ENCODE data around the gene FMNL2.

Gene FMNL2

GRCh38 chr2:152421521-152422370 is 86.8 kb downstream of the FMNL2 start:
- Histone ChIP-seq H3K23ac (ENCODE audit: low read length in 2 of 2) (no peak overlapping the region), H3K27ac (ENCODE audit: low read length, poor library complexity, severe bottlenecking) (peak overlapping the region; percentile 96), H3K4ac (ENCODE audit: low read depth in 1 of 2, low read length in 2 of 2) (peak overlapping the region in 1 of 2 experiments; percentile 20), H3K4me2 (ENCODE audit: low read length, poor library complexity, severe bottlenecking) (peak overlapping the region; percentile 10), H3K4me1 (ENCODE audit: control insufficient read depth, insufficient read depth, low read depth, low read length) (peaks cover 10% of the 10 kb centered on the region), H2AK5ac (ENCODE audit: low read length, severe bottlenecking) (peak overlapping the region; percentile 73), H3K36me3 (ENCODE audit: control insufficient read depth in 1 of 2, insufficient read depth in 2 of 2, low read depth in 1 of 2, low read length in 2 of 2) (no peaks in the 10 kb centered on the region), H2BK12ac (ENCODE audit: low read length in 2 of 2) (peak overlapping the region in 1 of 2 experiments; percentile 83), H3K4me3 (ENCODE audit: insufficient read depth in 1 of 2, low read depth in 1 of 2, low read length in 2 of 2) (peak overlapping the region in 1 of 2 experiments; percentile 2), H3K9ac (ENCODE audit: low read length) (peak overlapping the region; percentile 78), H2BK5ac (ENCODE audit: low read depth, low read length, poor library complexity, severe bottlenecking) (no peak overlapping the region), H3K9me3 (ENCODE audit: control insufficient read depth, low read length) (no peaks in the 10 kb centered on the region), H2BK15ac (ENCODE audit: low read depth, poor library complexity, severe bottlenecking) (no peak overlapping the region), H3K27me3 (ENCODE audit: control insufficient read depth in 1 of 2, insufficient read depth in 1 of 2, low read length in 2 of 2) (no peaks in the 10 kb centered on the region), H2AFZ (ENCODE audit: low read depth, low read length) (no peak overlapping the region), H3K79me1 (replicated peaks; ENCODE audit: low read length, poor library complexity, severe bottlenecking) (peaks cover 16% of the 10 kb centered on the region), H4K8ac (ENCODE audit: low read length) (peak overlapping the region; percentile 69), H3K18ac (ENCODE audit: low read depth in 1 of 2, low read length in 2 of 2) (peak overlapping the region in 1 of 2 experiments; percentile 11), H2BK120ac (ENCODE audit: low read depth, low read length) (no peak overlapping the region), H4K91ac (ENCODE audit: low read length) (peak overlapping the region; percentile 11), H3K14ac (ENCODE audit: low read length in 2 of 2) (no peak overlapping the region)
- WGBS: 44% methylated on average over 6 of the region's 8 CpGs
- DNase-seq: peak; percentile 95

GRCh38 chr2:152423684-152424083 is 88.7 kb downstream of the FMNL2 start:
- Histone ChIP-seq H2BK15ac (ENCODE audit: low read depth, poor library complexity, severe bottlenecking) (no peak overlapping the region), H3K27me3 (ENCODE audit: control insufficient read depth in 1 of 2, insufficient read depth in 1 of 2, low read length in 2 of 2) (no peaks in the 10 kb centered on the region), H3K27ac (ENCODE audit: low read length, poor library complexity, severe bottlenecking) (no peak overlapping the region), H3K9me3 (ENCODE audit: control insufficient read depth, low read length) (no peaks in the 10 kb centered on the region), H3K4me2 (ENCODE audit: low read length, poor library complexity, severe bottlenecking) (no peak overlapping the region), H3K14ac (ENCODE audit: low read length in 2 of 2) (no peak overlapping the region), H4K91ac (ENCODE audit: low read length) (no peak overlapping the region), H3K4me1 (ENCODE audit: control insufficient read depth, insufficient read depth, low read depth, low read length) (peaks cover 8% of the 10 kb centered on the region), H2BK12ac (ENCODE audit: low read length in 2 of 2) (no peak overlapping the region), H2AFZ (ENCODE audit: low read depth, low read length) (no peak overlapping the region), H3K23ac (ENCODE audit: low read length in 2 of 2) (no peak overlapping the region), H3K18ac (ENCODE audit: low read depth in 1 of 2, low read length in 2 of 2) (no peak overlapping the region), H2BK120ac (ENCODE audit: low read depth, low read length) (no peak overlapping the region), H2AK5ac (ENCODE audit: low read length, severe bottlenecking) (peak overlapping the region; percentile 83), H2BK5ac (ENCODE audit: low read depth, low read length, poor library complexity, severe bottlenecking) (no peak overlapping the region), H3K79me1 (replicated peaks; ENCODE audit: low read length, poor library complexity, severe bottlenecking) (peaks cover 14% of the 10 kb centered on the region), H3K4me3 (ENCODE audit: insufficient read depth in 1 of 2, low read depth in 1 of 2, low read length in 2 of 2) (no peak overlapping the region), H4K8ac (ENCODE audit: low read length) (no peak overlapping the region), H3K36me3 (ENCODE audit: control insufficient read depth in 1 of 2, insufficient read depth in 2 of 2, low read depth in 1 of 2, low read length in 2 of 2) (no peaks in the 10 kb centered on the region), H3K9ac (ENCODE audit: low read length) (no peak overlapping the region), H3K4ac (ENCODE audit: low read depth in 1 of 2, low read length in 2 of 2) (no peak overlapping the region)
- DNase-seq: no peak

GRCh38 chr2:152425765-152426727 is 91.1 kb downstream of the FMNL2 start:
- Histone ChIP-seq H3K27ac (ENCODE audit: low read length, poor library complexity, severe bottlenecking) (no peak overlapping the region), H4K8ac (ENCODE audit: low read length) (no peak overlapping the region), H2BK15ac (ENCODE audit: low read depth, poor library complexity, severe bottlenecking) (no peak overlapping the region), H2BK5ac (ENCODE audit: low read depth, low read length, poor library complexity, severe bottlenecking) (no peak overlapping the region), H2BK12ac (ENCODE audit: low read length in 2 of 2) (no peak overlapping the region), H3K14ac (ENCODE audit: low read length in 2 of 2) (no peak overlapping the region), H4K91ac (ENCODE audit: low read length) (no peak overlapping the region), H2BK120ac (ENCODE audit: low read depth, low read length) (no peak overlapping the region), H2AFZ (ENCODE audit: low read depth, low read length) (no peak overlapping the region), H3K4me3 (ENCODE audit: insufficient read depth in 1 of 2, low read depth in 1 of 2, low read length in 2 of 2) (no peak overlapping the region), H3K4ac (ENCODE audit: low read depth in 1 of 2, low read length in 2 of 2) (no peak overlapping the region), H3K27me3 (ENCODE audit: control insufficient read depth in 1 of 2, insufficient read depth in 1 of 2, low read length in 2 of 2) (no peaks in the 10 kb centered on the region), H3K9ac (ENCODE audit: low read length) (peak overlapping the region; percentile 6), H3K36me3 (ENCODE audit: control insufficient read depth in 1 of 2, insufficient read depth in 2 of 2, low read depth in 1 of 2, low read length in 2 of 2) (no peaks in the 10 kb centered on the region), H3K9me3 (ENCODE audit: control insufficient read depth, low read length) (no peaks in the 10 kb centered on the region), H3K23ac (ENCODE audit: low read length in 2 of 2) (no peak overlapping the region), H3K18ac (ENCODE audit: low read depth in 1 of 2, low read length in 2 of 2) (no peak overlapping the region), H3K79me1 (replicated peaks; ENCODE audit: low read length, poor library complexity, severe bottlenecking) (peaks cover 17% of the 10 kb centered on the region), H3K4me1 (ENCODE audit: control insufficient read depth, insufficient read depth, low read depth, low read length) (peaks cover 7% of the 10 kb centered on the region), H3K4me2 (ENCODE audit: low read length, poor library complexity, severe bottlenecking) (no peak overlapping the region), H2AK5ac (ENCODE audit: low read length, severe bottlenecking) (no peak overlapping the region)
- WGBS: 88% methylated on average over 7 of the region's 8 CpGs
- DNase-seq: no peak

GRCh38 chr2:152426801-152427200 is 91.8 kb downstream of the FMNL2 start:
- H4K91ac ChIP-seq (ENCODE audit: low read length): no peak overlapping the region
- 94% methylated on average over 4 of the region's 4 CpGs for WGBS

More at GRCh38 chr2:152426801-152427200, 91.8 kb downstream of the FMNL2 start:
- Histone ChIP-seq H3K27me3 (ENCODE audit: control insufficient read depth in 1 of 2, insufficient read depth in 1 of 2, low read length in 2 of 2) (no peaks in the 10 kb centered on the region), H3K36me3 (ENCODE audit: control insufficient read depth in 1 of 2, insufficient read depth in 2 of 2, low read depth in 1 of 2, low read length in 2 of 2) (no peaks in the 10 kb centered on the region), H3K4ac (ENCODE audit: low read depth in 1 of 2, low read length in 2 of 2) (no peak overlapping the region), H2BK5ac (ENCODE audit: low read depth, low read length, poor library complexity, severe bottlenecking) (no peak overlapping the region), H3K4me1 (ENCODE audit: control insufficient read depth, insufficient read depth, low read depth, low read length) (peaks cover 7% of the 10 kb centered on the region), H2BK12ac (ENCODE audit: low read length in 2 of 2) (no peak overlapping the region), H3K27ac (ENCODE audit: low read length, poor library complexity, severe bottlenecking) (no peak overlapping the region), H3K14ac (ENCODE audit: low read length in 2 of 2) (no peak overlapping the region), H3K79me1 (replicated peaks; ENCODE audit: low read length, poor library complexity, severe bottlenecking) (peaks cover 17% of the 10 kb centered on the region), H2BK15ac (ENCODE audit: low read depth, poor library complexity, severe bottlenecking) (no peak overlapping the region), H2BK120ac (ENCODE audit: low read depth, low read length) (no peak overlapping the region), H3K18ac (ENCODE audit: low read depth in 1 of 2, low read length in 2 of 2) (no peak overlapping the region), H3K4me3 (ENCODE audit: insufficient read depth in 1 of 2, low read depth in 1 of 2, low read length in 2 of 2) (no peak overlapping the region), H3K9me3 (ENCODE audit: control insufficient read depth, low read length) (no peaks in the 10 kb centered on the region), H3K4me2 (ENCODE audit: low read length, poor library complexity, severe bottlenecking) (no peak overlapping the region), H4K8ac (ENCODE audit: low read length) (no peak overlapping the region), H2AK5ac (ENCODE audit: low read length, severe bottlenecking) (no peak overlapping the region), H3K9ac (ENCODE audit: low read length) (no peak overlapping the region), H2AFZ (ENCODE audit: low read depth, low read length) (no peak overlapping the region), H3K23ac (ENCODE audit: low read length in 2 of 2) (no peak overlapping the region)
- no peak for DNase-seq

Data from mesenchymal stem cell (in vitro differentiated cells and primary cell).